HG02840 (cell line): Measurements from ENCODE around the gene CCDC81.
"Not testable (repeated sequence)": the region's sequence is repeated elsewhere in the genome, so short reads cannot be mapped to it uniquely, and the experiment has no call there.

Experiments used
- ATAC-seq: cut with Tn5 transposase; IDR thresholded peaks from one replicate; pipeline ENCODE4 v1.9.1; 2021; ENCODE audit warnings: mild to moderate bottlenecking, moderate library complexity, moderate number of reproducible peaks; ENCODE audit not compliant: unreplicated experiment, low FRiP score

Gene CCDC81

DNA sequence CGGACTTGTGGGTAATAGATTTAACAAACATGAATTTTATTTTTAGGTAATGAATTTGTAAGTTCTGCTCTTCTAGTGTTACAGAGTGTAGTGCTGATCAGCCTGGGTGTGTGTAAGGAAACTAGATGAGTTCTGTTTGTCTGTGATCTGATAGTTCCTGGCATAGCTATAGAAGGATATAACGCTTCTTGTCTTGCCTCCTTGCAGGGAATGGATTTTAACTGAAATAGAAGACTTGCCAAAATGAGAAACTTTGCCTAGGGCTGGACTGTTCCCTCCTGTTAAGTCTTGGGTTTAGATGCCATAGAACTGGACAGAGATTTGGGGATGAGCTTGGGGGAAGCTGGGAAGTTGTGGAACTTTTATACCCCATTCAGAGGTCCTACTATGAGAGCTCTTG lies 11.6 kb downstream of the CCDC81 start:
- no peak for ATAC-seq

DNA sequence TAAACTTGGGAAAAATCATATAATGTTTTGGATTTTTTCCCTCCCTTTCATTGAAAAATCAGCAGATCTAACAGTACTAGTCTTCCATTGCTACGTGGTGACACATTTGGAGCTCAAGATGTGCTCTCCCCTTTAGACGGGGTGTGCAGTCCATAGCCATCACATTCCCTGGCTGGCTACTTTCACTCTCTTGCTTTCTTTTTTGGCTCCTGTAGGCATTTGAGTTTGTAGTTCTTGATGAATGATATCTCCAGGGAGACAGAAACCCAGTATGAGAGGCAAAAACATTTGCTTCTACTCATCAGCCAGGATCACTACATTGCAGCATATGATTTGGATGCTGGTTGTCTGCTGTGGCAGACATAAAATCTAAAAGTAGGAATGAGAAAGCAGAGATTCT lies 12.1 kb downstream of the CCDC81 start:
- no peak for ATAC-seq

DNA sequence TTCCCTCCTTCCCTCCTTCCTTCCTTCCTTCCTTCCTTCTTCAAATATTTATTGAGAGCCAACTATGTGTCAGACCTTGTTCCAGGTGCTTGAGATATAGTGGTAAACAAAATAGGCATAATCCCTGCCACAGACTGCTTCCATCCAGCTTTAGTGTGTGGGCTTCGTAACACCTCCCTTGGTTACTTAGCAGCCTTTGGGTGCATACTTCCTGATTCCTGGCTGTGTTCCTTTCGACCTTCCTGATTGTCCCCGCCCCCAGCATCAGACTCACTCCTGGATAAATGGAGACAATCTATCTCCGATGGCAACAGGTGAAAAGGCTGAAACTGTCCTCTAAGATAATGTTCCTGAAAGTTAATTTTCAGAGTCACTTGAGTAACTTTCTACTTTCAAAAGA lies 13.5 kb downstream of the CCDC81 start:
- no peak for ATAC-seq

DNA sequence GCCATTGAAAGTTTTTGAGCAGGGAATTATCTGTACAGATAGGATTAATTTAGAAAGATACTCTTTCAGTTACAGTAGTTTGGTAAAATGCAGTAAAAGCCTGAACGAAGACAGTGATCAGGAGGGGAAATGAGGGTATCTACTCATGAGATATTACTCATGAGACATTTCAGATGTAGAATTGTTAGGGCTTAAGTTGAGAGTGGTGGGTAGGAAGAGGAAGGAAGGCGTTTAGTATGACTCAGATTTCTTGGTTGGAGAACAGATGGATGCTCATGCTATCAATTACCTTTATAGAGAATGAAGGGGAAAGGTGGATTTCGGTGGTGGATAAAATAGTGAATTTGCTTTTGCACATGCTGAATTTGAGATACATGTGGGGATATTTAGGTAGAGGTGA lies 15.8 kb downstream of the CCDC81 start:
- ATAC-seq: no peak

DNA sequence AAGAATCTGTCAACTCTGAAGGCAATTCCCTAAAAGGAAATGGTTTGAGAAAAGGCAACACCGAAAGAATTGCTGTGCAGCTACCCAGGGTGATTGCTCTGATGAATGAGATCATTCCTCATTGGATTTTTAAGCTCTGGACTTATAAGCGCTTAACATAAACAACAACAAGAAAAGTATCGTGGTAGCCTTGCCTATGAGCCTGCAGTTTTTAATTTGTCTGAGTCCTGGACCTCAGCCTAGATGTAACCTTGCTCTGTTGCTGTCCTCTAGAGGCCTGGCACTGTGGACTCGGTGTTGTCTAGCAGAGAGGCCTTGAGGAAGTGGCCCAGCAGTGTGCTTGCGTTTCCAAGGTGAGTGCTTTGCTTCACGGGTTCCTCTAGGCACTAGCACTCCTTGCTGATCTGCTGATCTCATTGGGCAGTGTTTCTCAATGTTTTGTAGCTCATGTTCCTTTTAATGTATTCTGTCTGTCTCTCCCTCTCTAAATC lies 20.4 kb downstream of the CCDC81 start:
- ATAC-seq: no peak

DNA sequence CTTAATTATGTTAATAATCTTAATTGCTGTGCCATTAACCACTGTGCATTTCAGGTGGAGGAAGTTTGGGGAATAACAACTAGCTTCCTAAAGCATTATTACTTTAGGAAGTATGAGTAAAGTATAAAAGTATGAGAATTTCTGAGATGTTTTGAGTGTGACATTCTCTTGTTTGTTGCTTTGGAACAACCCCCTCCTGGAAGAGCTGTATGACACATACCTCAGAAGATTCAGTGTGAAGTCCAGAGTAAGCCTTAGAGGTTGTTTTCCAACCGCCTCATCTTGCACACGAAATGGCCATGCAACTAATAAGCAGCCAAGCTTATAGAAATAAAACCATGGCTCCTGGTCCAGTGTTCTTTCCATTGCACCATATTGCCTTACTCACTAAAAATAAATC lies 21.7 kb downstream of the CCDC81 start:
- ATAC-seq: no peak

DNA sequence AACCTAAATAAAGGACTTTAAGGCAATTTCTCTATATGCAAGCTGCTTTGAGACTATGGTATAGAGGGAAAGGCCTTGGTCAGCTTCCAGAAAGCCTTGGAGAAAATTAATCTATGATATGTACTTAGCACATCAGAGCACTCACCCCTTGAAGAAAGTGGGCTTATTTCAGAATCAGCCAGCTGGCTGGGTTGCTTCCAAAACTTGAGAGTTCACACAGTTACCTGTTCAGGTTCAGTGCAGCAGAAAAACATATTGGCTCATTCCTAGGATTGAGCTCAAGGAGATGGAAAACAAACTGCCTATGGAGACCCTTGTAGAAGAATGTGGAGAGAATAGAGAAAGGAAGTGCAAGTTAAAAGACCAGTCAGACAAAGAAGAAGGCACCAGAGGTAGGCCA lies 22.7 kb downstream of the CCDC81 start:
- no peak for ATAC-seq

DNA sequence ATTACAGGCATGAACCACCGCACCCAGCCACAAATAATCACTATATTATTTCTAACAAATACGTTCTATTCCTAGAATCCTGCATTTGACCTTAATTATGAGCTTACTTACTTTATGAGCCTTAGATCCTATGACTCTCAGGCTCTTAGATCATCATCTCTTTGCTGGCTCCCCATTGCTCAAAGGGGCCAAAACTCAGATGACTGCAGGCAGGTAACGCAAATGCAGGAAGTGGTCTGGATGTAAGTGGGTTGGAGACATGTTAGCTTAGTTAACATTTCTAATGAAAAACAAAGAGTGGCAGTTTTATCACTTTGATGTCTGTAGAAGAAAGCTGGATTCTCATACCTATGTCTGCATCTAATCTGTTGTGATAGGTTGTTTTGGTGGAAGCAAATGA lies 23.4 kb downstream of the CCDC81 start:
- ATAC-seq: no peak

- no peak for ATAC-seq
Measured at GRCh38 chr11:86403458-86403857, 28.8 kb downstream of the CCDC81 start.

GRCh38 chr11:86408845-86409244 lies 34.2 kb downstream of the CCDC81 start:
- ATAC-seq: no peak

DNA sequence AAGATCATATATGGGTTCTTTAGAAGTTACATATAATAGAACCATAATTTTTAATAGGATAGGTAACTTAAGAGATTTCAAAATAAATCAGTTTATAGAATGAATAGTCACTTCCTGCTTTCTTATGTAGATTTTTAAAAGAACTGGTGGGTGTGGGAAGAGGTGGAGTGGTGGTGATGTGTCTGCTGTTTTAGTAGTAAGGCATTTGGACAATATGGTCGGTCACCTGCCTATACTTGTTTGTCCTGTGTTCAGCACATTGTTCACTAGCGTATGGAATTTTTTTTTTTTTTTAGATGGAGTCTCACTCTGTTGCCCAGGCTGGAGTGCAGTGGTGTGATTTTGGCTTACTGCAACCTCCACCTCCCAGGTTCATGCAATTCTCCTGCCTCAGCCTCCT lies 39.3 kb downstream of the CCDC81 start:
- ATAC-seq: no peak

GRCh38 chr11:86415026-86415425 lies 40.3 kb downstream of the CCDC81 start:
- no peak for ATAC-seq

DNA sequence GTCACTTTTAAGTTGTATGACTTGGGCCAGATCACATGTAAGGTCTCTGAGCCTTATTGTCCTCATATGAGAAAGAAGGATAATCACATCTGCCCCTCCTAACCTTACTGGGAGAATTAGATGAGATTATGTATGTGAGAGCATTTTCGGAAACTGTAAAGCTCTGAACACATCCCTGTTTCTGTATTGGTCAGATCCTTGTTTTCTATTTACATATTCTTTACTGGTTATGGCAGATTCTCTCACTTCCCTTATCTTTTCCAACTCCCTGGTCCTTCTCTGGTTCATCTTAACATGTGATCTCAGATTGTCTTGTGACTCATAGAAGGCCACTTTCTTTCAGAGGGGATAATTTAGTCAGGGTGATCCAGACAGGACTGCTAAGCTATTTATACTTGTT lies 41.8 kb downstream of the CCDC81 start:
- no peak for ATAC-seq

- not testable (repeated sequence) for ATAC-seq
Measured at GRCh38 chr11:86416951-86417350, 42.3 kb downstream of the CCDC81 start.

DNA sequence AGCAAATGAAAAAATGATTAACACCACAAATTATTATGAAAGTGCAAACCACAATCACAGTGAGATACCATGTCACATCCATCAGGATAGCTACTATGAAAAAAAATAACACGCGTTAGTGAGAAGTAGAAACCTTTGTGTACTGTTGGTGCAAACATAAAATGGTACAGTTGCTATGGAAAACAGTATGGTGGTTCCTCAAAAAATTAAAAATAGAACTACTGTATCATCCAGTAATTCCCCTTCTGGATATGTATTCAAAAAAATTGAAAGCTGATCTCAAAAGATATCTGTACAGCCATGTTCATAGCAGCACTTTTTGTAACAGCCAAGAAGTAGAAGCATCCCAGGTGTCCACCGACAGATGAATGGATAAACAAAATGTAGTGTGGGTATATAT lies 43.4 kb downstream of the CCDC81 start:
- no peak for ATAC-seq

GRCh38 chr11:86418513-86418912 lies 43.8 kb downstream of the CCDC81 start:
- no peak for ATAC-seq

DNA sequence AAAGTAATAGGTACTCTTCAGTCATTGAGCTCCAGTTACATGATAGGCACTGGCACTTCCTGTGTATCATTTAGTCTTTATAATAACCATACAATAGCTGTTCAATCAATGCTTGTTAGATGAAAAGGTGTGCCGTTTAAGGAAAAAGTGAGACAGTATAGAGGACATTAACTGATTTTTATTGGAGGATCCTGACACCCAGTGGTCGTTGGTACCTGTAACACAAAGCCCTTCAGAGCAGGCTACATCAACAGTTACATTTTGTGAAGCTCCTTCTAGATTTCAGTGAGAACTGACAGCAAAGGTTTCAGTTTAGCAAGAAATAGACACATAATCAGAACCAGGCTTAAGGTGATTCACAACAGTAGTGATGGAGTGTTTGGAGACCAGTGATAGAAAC lies 44.2 kb downstream of the CCDC81 start:
- no peak for ATAC-seq

GRCh38 chr11:86421946-86422345 lies 47.3 kb downstream of the CCDC81 start:
- no peak for ATAC-seq

GRCh38 chr11:86422371-86422770 lies 47.7 kb downstream of the CCDC81 start:
- no peak for ATAC-seq

- not testable (repeated sequence) for ATAC-seq
Measured at GRCh38 chr11:86423488-86423887, 48.8 kb downstream of the CCDC81 start.

DNA sequence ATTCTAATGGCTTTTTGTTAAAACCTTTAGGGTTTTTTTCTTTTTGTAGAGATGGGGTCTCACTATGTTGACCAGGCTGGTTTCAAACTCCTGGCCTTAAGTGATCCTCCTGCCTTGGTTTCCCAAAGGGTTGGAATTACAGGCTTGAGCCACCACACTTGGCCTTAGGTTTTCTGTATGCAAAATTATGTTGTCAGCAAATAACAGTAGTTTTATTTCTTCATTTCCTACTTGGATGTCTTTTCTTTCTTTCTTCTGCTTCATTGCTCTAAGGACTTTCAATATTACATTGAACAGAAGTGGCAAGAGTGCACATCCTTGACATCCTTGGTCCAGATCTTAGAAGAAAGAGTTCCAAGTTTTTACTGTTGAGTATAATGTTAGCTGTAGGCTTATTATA lies 52.8 kb downstream of the CCDC81 start:
- no peak for ATAC-seq

- no peak for ATAC-seq
Measured at GRCh38 chr11:86431258-86431657, 56.6 kb downstream of the CCDC81 start.

GRCh38 chr11:86433361-86434095 lies 58.8 kb downstream of the CCDC81 start:
- ATAC-seq: not testable (repeated sequence)
